NB4 (cell line): ENCODE measurements around the gene CYP19A1.

Experiments used
- DNase-seq: peaks from one replicate; pipeline ENCODE4 v3.0.0; 2010; ENCODE audit warnings: low read depth
- H3K4me3 ChIP-seq: one replicate; pipeline ENCODE4 v1.5.1; 2011; ENCODE audit warnings: mild to moderate bottlenecking, low read depth, low read length, moderate library complexity
- CTCF ChIP-seq: IDR thresholded peaks from one replicate; pipeline ENCODE4 v1.5.1; 2012; ENCODE audit warnings: low read depth, low read length
- MAX ChIP-seq: IDR thresholded peaks from 2 replicates; pipeline ENCODE4 v1.6.1; 2011; ENCODE audit warnings: low read depth, low read length
- MYC ChIP-seq: IDR thresholded peaks from 2 replicates; pipeline ENCODE4 v1.6.1; 2011; ENCODE audit warnings: low read depth, low read length
- POLR2A ChIP-seq: IDR thresholded peaks from 2 replicates; pipeline ENCODE4 v1.6.1; 2011; ENCODE audit warnings: mild to moderate bottlenecking; ENCODE audit not compliant: insufficient read length; ENCODE audit errors: extremely low read depth

The CYP19A1 gene

DNA sequence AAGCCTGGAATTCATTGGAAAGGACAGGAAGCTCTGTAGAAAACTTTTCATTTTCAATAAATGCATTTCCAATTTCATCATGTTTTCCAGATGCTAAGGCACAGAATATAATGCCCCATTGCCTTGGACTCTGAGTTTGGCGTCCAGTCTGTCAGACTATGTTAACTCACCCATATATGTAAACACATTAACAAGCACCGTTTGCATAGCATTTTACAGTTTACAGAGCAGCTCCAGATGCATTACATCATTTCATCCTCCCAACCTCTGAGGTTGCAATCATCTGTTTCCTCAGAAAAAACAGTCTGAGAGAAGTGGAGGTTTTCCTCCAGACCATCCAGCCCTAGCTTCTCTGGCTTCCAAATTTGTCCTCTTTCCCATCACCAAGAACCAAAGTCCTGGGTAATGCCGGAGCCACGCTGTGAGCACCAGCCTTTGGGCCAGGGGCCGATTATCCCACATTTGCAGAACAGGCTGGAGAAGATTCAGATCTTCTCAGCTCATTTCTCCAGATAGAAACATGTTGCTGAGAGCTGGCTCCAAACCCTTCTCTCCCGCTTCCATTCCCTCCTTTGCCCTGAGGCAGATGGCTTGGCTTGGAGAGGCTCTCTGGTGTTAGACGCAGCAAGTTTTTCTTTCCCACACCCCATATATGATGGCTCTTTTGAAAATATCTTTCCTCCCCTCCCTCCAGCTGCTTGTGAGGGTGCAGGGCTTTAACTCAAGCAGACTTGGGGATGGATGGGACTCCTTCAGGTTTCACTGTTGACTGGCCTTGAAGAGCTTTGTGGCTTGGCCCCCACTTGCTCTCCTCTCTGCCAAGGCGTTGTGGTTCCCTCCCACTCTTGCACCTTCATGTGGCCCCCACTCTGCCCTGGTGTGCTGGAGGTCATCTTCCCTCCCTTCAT lies 26.0 kb downstream of the CYP19A1 start:
- no peak for TF ChIP-seq MAX
- TF ChIP-seq CTCF, result no peak
- no peak for TF ChIP-seq MYC
- no peak for TF ChIP-seq POLR2A
- peak; percentile 23 for DNase-seq
- H3K4me3 ChIP-seq, result no peak overlapping the region

DNA sequence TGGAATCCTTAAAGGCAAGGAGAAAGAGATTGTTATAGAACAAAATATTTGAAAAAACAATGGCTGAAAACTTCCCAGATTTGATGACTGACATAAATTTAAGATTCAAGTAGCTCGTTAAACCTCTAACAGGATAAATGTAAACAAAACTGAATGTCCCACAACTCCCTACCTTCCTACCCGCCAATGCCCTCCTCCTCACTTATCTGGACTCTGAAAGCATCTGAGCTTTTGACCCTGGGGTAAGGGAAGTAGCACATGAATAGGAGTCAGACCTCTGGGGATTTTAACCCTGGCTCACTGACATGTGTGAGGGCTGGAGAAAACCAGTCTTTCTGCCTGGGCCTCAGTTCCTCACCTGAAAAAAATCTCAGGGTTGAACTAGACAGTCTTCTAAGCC lies 26.9 kb downstream of the CYP19A1 start:
- TF ChIP-seq MAX, result no peak
- peak; percentile 12 for DNase-seq

GRCh38 chr15:51310064-51310463 lies 28.3 kb downstream of the CYP19A1 start:
- TF ChIP-seq POLR2A, result no peak
- no peak for TF ChIP-seq CTCF
- TF ChIP-seq MYC, result no peak
- no peak for TF ChIP-seq MAX
- H3K4me3 ChIP-seq, result no peak overlapping the region
- no peak for DNase-seq

More for the DNA sequence above, 26.9 kb downstream of the CYP19A1 start:
- H3K4me3 ChIP-seq, result no peak overlapping the region

DNA sequence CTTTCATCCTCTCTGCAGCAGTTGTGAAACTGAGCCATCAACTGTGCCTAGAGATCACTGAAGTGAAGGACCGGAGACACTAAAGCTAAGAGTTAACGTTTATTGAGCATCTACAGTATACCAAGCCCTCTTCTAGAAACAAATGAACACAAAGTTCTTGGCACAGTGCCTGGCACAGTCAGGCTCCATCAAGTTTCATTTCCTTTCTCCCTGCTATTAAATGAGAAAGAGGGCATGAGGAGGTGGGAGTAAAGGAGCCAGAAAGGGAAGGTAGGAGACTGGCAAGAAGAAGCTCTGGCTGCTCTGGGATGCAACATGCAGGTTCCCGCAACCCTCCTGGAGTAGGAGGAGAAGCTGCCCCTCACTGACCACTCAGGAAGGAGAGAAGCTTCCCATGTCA lies 30.6 kb downstream of the CYP19A1 start:
- no peak for DNase-seq
- H3K4me3 ChIP-seq, result no peak overlapping the region
- no peak for TF ChIP-seq MYC
- no peak for TF ChIP-seq MAX
- no peak for TF ChIP-seq CTCF
- no peak for TF ChIP-seq POLR2A

DNA sequence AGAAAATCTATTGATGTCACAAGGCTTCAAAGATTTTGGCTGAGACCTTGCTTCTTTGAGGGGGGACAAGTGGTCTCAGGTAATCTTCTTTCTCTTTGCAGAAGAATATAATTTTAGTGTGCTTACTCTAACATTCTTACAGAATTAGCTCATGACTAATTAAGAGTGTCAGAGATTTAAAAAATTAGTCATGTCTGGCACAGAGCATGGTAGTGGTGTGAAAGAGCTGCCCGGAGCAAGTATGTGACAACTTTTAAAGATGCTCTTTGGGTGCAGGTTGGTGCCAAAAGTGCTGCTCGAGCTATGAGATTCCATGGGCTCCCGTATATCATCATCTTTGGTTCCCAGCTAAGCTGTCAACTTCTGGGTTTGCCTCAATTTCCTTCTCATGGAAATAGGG lies 31.1 kb downstream of the CYP19A1 start:
- no peak for DNase-seq
- no peak overlapping the region for H3K4me3 ChIP-seq
- no peak for TF ChIP-seq MAX
- TF ChIP-seq CTCF, result no peak
- no peak for TF ChIP-seq POLR2A
- TF ChIP-seq MYC, result no peak

DNA sequence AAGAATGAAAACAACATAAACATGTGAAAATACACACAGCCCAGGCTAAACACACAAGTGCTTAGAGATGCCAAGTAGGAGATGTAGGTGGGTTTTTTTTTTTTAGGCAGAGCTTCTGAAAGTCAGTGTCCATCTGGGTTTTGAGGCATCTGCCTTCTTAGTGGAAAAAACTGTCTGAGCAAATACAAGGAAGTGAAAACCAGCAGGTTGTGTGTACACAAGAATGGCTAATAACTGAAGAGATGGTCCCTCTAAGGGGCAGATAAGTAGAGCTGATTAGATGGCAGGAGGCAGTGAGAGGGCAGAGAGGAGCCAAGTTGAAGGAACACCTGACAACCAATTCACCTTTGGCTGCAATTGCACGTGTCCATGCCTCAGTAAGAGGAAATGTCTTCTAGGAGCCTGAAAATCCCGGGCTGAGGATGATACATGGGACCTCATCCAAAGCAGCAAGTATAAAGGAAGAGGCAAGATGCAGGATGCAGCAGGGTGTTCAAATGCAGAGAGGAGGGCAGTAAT lies 34.9 kb downstream of the CYP19A1 start:
- TF ChIP-seq CTCF (no peak), MAX (no peak)

More for the DNA sequence above, 34.9 kb downstream of the CYP19A1 start:
- DNase-seq, result no peak
- H3K4me3 ChIP-seq, result no peak overlapping the region
